HepG2 (cell line): ENCODE results near the gene TBC1D1. TPM values are rescaled to one million over a fixed set of nuclear protein-coding genes. Genes with fewer than 3 reads are reported as not detected.
A peak's percentile ranks its signal among the peaks of the same experiment; 100 is the strongest.

Experiments used
- BCL6 ChIP-seq: IDR thresholded peaks from 2 replicates; pipeline ENCODE4 v1.6.1; 2016; ENCODE audit warnings: missing genetic modification reagents, missing compliant biosample characterization
- CBX5 ChIP-seq: sonication (generic); formaldehyde crosslinking; IDR thresholded peaks from 2 replicates; pipeline ENCODE4 v1.4.0; 2020; ENCODE audit warnings: missing genetic modification reagents, borderline replicate concordance
- E2F5 ChIP-seq: sonication (generic); formaldehyde crosslinking; conservative IDR thresholded peaks from 2 replicates; pipeline ENCODE4 v1.4.0; 2020; ENCODE audit warnings: missing genetic modification reagents
- GLI4 ChIP-seq: sonication (generic); formaldehyde crosslinking; IDR thresholded peaks from 2 replicates; pipeline ENCODE4 v1.5.1; 2020; ENCODE audit warnings: missing genetic modification reagents, mild to moderate bottlenecking, moderate library complexity, borderline replicate concordance
- KMT2B ChIP-seq: IDR thresholded peaks from 2 replicates; pipeline ENCODE4 v1.6.1; 2016; ENCODE audit warnings: missing genetic modification reagents, missing compliant biosample characterization
- MAF1 ChIP-seq: sonication (generic); formaldehyde crosslinking; IDR thresholded peaks from 2 replicates; pipeline ENCODE4 v1.5.0; 2020; ENCODE audit warnings: missing genetic modification reagents, borderline replicate concordance
- MBNL3 ChIP-seq: fragments of 250-450 bp; sonication (Bioruptor Pico); conservative IDR thresholded peaks from 2 replicates; pipeline ENCODE4 v1.8.0; 2022; ENCODE audit warnings: mild to moderate bottlenecking, inconsistent platforms
- MNT ChIP-seq: fragments of 450-650 bp; IDR thresholded peaks from 2 replicates; pipeline ENCODE4 v1.6.1; 2016
- NCOA5 ChIP-seq: sonication (generic); formaldehyde crosslinking; IDR thresholded peaks from 2 replicates; pipeline ENCODE4 v1.4.0; 2020; ENCODE audit warnings: missing genetic modification reagents
- PHF5A ChIP-seq: IDR thresholded peaks from one replicate; pipeline ENCODE4 v1.6.1; 2018; ENCODE audit warnings: low read depth, missing genetic modification reagents; ENCODE audit not compliant: unreplicated experiment
- RORA ChIP-seq: sonication (generic); formaldehyde crosslinking; IDR thresholded peaks from 2 replicates; pipeline ENCODE4 v1.5.0; 2020; ENCODE audit warnings: mild to moderate bottlenecking, missing genetic modification reagents, moderate library complexity
- STAT5B ChIP-seq: sonication (generic); formaldehyde crosslinking; IDR thresholded peaks from 2 replicates; pipeline ENCODE4 v1.4.0; 2020; ENCODE audit warnings: missing genetic modification reagents
- TEF ChIP-seq: sonication (generic); formaldehyde crosslinking; IDR thresholded peaks from 2 replicates; pipeline ENCODE4 v1.5.0; 2020; ENCODE audit warnings: missing genetic modification reagents
- U2AF1 ChIP-seq: fragments of 200-400 bp; formaldehyde crosslinking; optimal IDR thresholded peaks from 2 replicates; pipeline ENCODE3; 2017; ENCODE audit warnings: mild to moderate bottlenecking, low read depth, low read length
- XRCC5 ChIP-seq: fragments of 200-400 bp; formaldehyde crosslinking; optimal IDR thresholded peaks from 2 replicates; pipeline ENCODE3; 2017; ENCODE audit warnings: mild to moderate bottlenecking, low read length
- ZBTB1 ChIP-seq: sonication (generic); formaldehyde crosslinking; IDR thresholded peaks from 2 replicates; pipeline ENCODE4 v1.4.0; 2020; ENCODE audit warnings: missing genetic modification reagents, borderline replicate concordance
- ZFP62 ChIP-seq: sonication (generic); formaldehyde crosslinking; IDR thresholded peaks from 2 replicates; pipeline ENCODE4 v1.4.0; 2020; ENCODE audit warnings: missing genetic modification reagents
- ZFY ChIP-seq: sonication (generic); formaldehyde crosslinking; IDR thresholded peaks from 2 replicates; pipeline ENCODE4 v1.4.0; 2020; ENCODE audit warnings: missing genetic modification reagents
- ZNF331 ChIP-seq: sonication (generic); formaldehyde crosslinking; IDR thresholded peaks from 2 replicates; pipeline ENCODE4 v1.4.0; 2020; ENCODE audit warnings: missing genetic modification reagents
- ZNF513 ChIP-seq: sonication (generic); formaldehyde crosslinking; conservative IDR thresholded peaks from 2 replicates; pipeline ENCODE4 v1.5.0; 2020; ENCODE audit warnings: missing genetic modification reagents
- ZNF580 ChIP-seq: IDR thresholded peaks from 2 replicates; pipeline ENCODE4 v1.6.1; 2016; ENCODE audit warnings: low read depth, borderline replicate concordance
- ZNF691 ChIP-seq: sonication (generic); formaldehyde crosslinking; IDR thresholded peaks from 2 replicates; pipeline ENCODE4 v1.4.0; 2020; ENCODE audit warnings: missing genetic modification reagents, low read depth, mild to moderate bottlenecking, borderline replicate concordance
- ZNF709 ChIP-seq: sonication (generic); formaldehyde crosslinking; IDR thresholded peaks from 2 replicates; pipeline ENCODE4 v1.5.0; 2020; ENCODE audit warnings: mild to moderate bottlenecking, missing genetic modification reagents
- ZNF737 ChIP-seq: sonication (generic); formaldehyde crosslinking; IDR thresholded peaks from 2 replicates; pipeline ENCODE4 v1.5.0; 2020; ENCODE audit warnings: missing genetic modification reagents, mild to moderate bottlenecking, borderline replicate concordance
- ZNF780A ChIP-seq: sonication (generic); formaldehyde crosslinking; IDR thresholded peaks from 2 replicates; pipeline ENCODE4 v1.8.0; 2022; ENCODE audit warnings: mild to moderate bottlenecking, missing genetic modification reagents, moderate library complexity
- polyA plus RNA-seq, 8 experiments: library from polyadenylated mRNA; depleted of rRNA in 3 of 8; stranded (reverse) in 7 of 8; unstranded in 1 of 8; fragments of >200 nt; fragmentation: Illumina TruSeq in 4 of 8; extraction: Trizol in 4 of 8; gene quantifications; 2 replicates each; pipeline versions ENCODE4 v1.2.1 to v1.2.3, GENCODE V29; 2011 to 2016; ENCODE audit warnings: low read depth in 4 of 8, missing spikeins in 1 of 8, mixed read lengths in 1 of 8; ENCODE audit not compliant: insufficient read depth in 1 of 8
- total RNA-seq, 5 experiments: library from RNA; depleted of rRNA; stranded (reverse); fragments of >200 nt; fragmentation: Illumina TruSeq; extraction: Trizol; gene quantifications; 2 replicates each; pipeline ENCODE4 v1.2.3, GENCODE V29; 2016; ENCODE audit warnings: low read depth in 1 of 5

The TBC1D1 gene
- total and polyA plus RNA-seq, 2 of the 13 experiments (the other 11 are each of a cell fraction or from before 2014, with no cell fraction given): 37.3 to 62.8 TPM

- TF ChIP-seq ZNF780A (CRISPR knock-in tag) (no peak), PHF5A (CRISPR knock-in tag) (no peak), E2F5 (CRISPR knock-in tag) (no peak), U2AF1 (no peak), ZNF580 (CRISPR knock-in tag) (no peak), TEF (CRISPR knock-in tag) (no peak), MNT (no peak), BCL6 (CRISPR knock-in tag) (no peak), NCOA5 (CRISPR knock-in tag) (no peak), MBNL3 (CRISPR knock-in tag) (no peak), ZNF709 (CRISPR knock-in tag) (0 out of 2 replicates have a peak, but pooled peaks have one; percentile 31), ZFY (CRISPR knock-in tag) (peak; percentile 48; the same call in 1 of the 2 replicates), MAF1 (CRISPR knock-in tag) (no peak), RORA (CRISPR knock-in tag) (no peak), ZFP62 (CRISPR knock-in tag) (no peak), ZNF331 (peak; percentile 64; the same call in 1 of the 2 replicates), ZNF737 (CRISPR knock-in tag) (no peak), ZBTB1 (CRISPR knock-in tag) (no peak), KMT2B (CRISPR knock-in tag) (no peak), STAT5B (CRISPR knock-in tag) (no peak), ZNF691 (CRISPR knock-in tag) (peak; percentile 67; the same call in 1 of the 2 replicates), ZNF513 (CRISPR knock-in tag) (no peak), GLI4 (no peak), CBX5 (CRISPR knock-in tag) (no peak), XRCC5 (peak; percentile 40)
Observed at GRCh38 chr4:38109896-38110295, 219.0 kb downstream of the TBC1D1 start (continued).
